ENCODE measurements around the gene RBM33. TPM values are rescaled to one million over a fixed set of nuclear protein-coding genes. Genes with fewer than 3 reads are reported as not detected.

RBM33 gene
- polyA plus RNA-seq, 3 donors = 15.0 to 27.7 (median 22.2) TPM

DNA sequence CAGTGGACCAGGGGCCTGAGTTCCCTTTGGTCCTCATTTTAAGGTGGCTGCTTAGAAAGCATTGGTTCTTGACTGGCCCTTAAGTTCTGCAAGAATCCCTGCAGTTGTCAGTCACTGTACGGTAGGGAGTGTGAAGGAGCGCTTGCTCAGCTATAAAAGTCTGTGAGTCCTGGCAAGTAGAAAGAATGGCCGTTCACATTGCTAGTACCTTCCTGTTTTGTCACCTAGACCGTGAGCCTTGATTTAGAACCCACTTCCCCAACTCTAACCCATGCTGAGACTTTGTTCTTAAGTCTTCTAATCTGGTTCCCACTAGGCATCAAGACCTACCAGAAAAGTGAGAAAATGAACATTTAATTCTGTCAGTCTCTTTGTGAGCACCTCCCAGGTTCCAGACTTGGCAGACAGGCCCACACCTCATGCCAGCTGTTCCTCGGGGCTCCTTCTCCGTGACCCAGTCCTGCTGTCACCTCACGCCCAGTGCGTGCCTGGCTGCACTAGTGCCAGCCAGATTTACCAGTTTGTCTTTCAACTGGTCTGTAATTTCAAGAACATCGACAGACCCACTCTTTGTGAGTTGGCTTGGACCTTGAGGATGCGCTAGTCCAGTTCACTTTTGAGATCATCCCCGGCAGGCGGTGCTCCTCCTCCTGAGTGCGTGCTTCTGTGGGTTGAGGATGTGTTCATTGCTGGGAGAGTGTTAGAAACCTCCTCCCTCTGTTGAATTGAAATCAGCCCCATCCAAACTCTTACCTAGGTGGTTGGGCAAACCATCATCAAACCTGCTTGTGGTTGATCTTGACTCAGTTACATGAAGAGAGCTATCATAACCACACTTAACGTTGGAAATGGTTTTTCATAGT, 89.4 kb downstream of the RBM33 start:
- Histone ChIP-seq H3K9me3 (replicated peaks in 1 of 2; ENCODE audit: control insufficient read depth in 1 of 2, insufficient read depth in 1 of 2, low read length in 2 of 2) (no peaks in the 10 kb centered on the region), H4K20me1 (ENCODE audit: insufficient read depth, low read length) (peaks cover 99% of the 10 kb centered on the region), H3K36me3 (replicated peaks in 1 of 2; ENCODE audit: control insufficient read depth in 1 of 2, insufficient read depth in 2 of 2, low read length in 2 of 2) (peaks cover 61 to 98% of the 10 kb centered on the region in 2 donors), H2AFZ (ENCODE audit: insufficient read depth, low read depth, low read length, poor library complexity, severe bottlenecking) (no peak overlapping the region), H3K4me3 (replicated peaks in 1 of 3; ENCODE audit: low read depth in 2 of 3, low read length in 3 of 3) (no peak overlapping the region), H3K4me1 (ENCODE audit: control insufficient read depth in 1 of 2, insufficient read depth in 2 of 2, low read length in 2 of 2) (no peaks in the 10 kb centered on the region), H3K9ac (ENCODE audit: insufficient read depth, low read length, poor library complexity, severe bottlenecking) (no peak overlapping the region), H3K27ac (ENCODE audit: low read depth in 1 of 2, low read length in 2 of 2) (peak overlapping the region in 1 of 2 donors; percentile 1), H3K79me2 (ENCODE audit: insufficient read depth, low read length) (peaks cover 30% of the 10 kb centered on the region), H3K27me3 (ENCODE audit: control insufficient read depth in 2 of 2, insufficient read depth in 2 of 2, low read length in 2 of 2) (no peaks in the 10 kb centered on the region), H3K4me2 (replicated peaks; ENCODE audit: extremely low read depth, low read length, poor library complexity, severe bottlenecking) (no peak overlapping the region)
- WGBS (ENCODE audit: insufficient coverage) = 73% methylated on average over 8 of the region's 14 CpGs
- TF ChIP-seq, protein P1, sequence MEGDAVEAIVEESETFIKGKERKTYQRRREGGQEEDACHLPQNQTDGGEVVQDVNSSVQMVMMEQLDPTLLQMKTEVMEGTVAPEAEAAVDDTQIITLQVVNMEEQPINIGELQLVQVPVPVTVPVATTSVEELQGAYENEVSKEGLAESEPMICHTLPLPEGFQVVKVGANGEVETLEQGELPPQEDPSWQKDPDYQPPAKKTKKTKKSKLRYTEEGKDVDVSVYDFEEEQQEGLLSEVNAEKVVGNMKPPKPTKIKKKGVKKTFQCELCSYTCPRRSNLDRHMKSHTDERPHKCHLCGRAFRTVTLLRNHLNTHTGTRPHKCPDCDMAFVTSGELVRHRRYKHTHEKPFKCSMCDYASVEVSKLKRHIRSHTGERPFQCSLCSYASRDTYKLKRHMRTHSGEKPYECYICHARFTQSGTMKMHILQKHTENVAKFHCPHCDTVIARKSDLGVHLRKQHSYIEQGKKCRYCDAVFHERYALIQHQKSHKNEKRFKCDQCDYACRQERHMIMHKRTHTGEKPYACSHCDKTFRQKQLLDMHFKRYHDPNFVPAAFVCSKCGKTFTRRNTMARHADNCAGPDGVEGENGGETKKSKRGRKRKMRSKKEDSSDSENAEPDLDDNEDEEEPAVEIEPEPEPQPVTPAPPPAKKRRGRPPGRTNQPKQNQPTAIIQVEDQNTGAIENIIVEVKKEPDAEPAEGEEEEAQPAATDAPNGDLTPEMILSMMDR (IDR thresholded peaks at IDR 0.05) = no peak
- Mint-ChIP-seq H3K36me3 (peaks cover 72 to 82% of the 10 kb centered on the region in 2 donors), H3K9me3 (no peaks in the 10 kb centered on the region), H3K27ac (peak overlapping the region in 6 of 7 donors; percentile 10 to 78 (median 46)), H3K27me3 (ENCODE audit: low read depth in 3 of 3) (no peaks in the 10 kb centered on the region), H3K4me1 (peaks cover 11% of the 10 kb centered on the region), H3K4me3 (no peak overlapping the region)
- intact Hi-C loops (cut with micrococcal nuclease) = loop anchor here in 1 of 2 donors (10.0 kb wide), 1 partner anchor 809 kb away; no protein-coding TSS in a partner anchor
- DNase-seq = no peak

GRCh38 chr7:155734445-155734809, 90.0 kb downstream of the RBM33 start:
- Mint-ChIP-seq H3K36me3 (peaks cover 72 to 83% of the 10 kb centered on the region in 2 donors), H3K4me1 (peaks cover 11% of the 10 kb centered on the region), H3K27me3 (ENCODE audit: low read depth in 3 of 3) (no peaks in the 10 kb centered on the region), H3K27ac (peak overlapping the region in 1 of 7 donors; percentile 72), H3K4me3 (no peak overlapping the region), H3K9me3 (no peaks in the 10 kb centered on the region)
- Histone ChIP-seq H3K4me1 (ENCODE audit: control insufficient read depth in 1 of 2, insufficient read depth in 2 of 2, low read length in 2 of 2) (no peaks in the 10 kb centered on the region), H3K27me3 (ENCODE audit: control insufficient read depth in 2 of 2, insufficient read depth in 2 of 2, low read length in 2 of 2) (no peaks in the 10 kb centered on the region), H3K9ac (ENCODE audit: insufficient read depth, low read length, poor library complexity, severe bottlenecking) (no peak overlapping the region), H2AFZ (ENCODE audit: insufficient read depth, low read depth, low read length, poor library complexity, severe bottlenecking) (no peak overlapping the region), H3K79me2 (ENCODE audit: insufficient read depth, low read length) (peaks cover 30% of the 10 kb centered on the region), H3K27ac (ENCODE audit: low read depth in 1 of 2, low read length in 2 of 2) (peak overlapping the region in 1 of 2 donors; percentile 1), H3K4me3 (replicated peaks in 1 of 3; ENCODE audit: low read depth in 2 of 3, low read length in 3 of 3) (no peak overlapping the region), H3K36me3 (replicated peaks in 1 of 2; ENCODE audit: control insufficient read depth in 1 of 2, insufficient read depth in 2 of 2, low read length in 2 of 2) (peaks cover 62 to 98% of the 10 kb centered on the region in 2 donors), H3K9me3 (replicated peaks in 1 of 2; ENCODE audit: control insufficient read depth in 1 of 2, insufficient read depth in 1 of 2, low read length in 2 of 2) (no peaks in the 10 kb centered on the region), H4K20me1 (ENCODE audit: insufficient read depth, low read length) (peaks cover 97% of the 10 kb centered on the region), H3K4me2 (replicated peaks; ENCODE audit: extremely low read depth, low read length, poor library complexity, severe bottlenecking) (no peak overlapping the region)
- intact Hi-C loops (cut with micrococcal nuclease) = loop anchor here in 1 of 2 donors (10.0 kb wide), 1 partner anchor 810 kb away; no protein-coding TSS in a partner anchor
- DNase-seq = no peak
- 90% methylated on average over 2 of the region's 3 CpGs for WGBS (ENCODE audit: insufficient coverage)
- TF ChIP-seq, protein P1 (IDR thresholded peaks at IDR 0.05) = no peak
